GM18502 (cell line): ENCODE measurements around the gene CRBN.

ENCODE experiments used
- ATAC-seq: cut with Tn5 transposase; IDR thresholded peaks from one replicate; pipeline ENCODE4 v1.9.1; 2021; ENCODE audit warnings: mild to moderate bottlenecking; ENCODE audit not compliant: unreplicated experiment, poor library complexity

CRBN gene

DNA sequence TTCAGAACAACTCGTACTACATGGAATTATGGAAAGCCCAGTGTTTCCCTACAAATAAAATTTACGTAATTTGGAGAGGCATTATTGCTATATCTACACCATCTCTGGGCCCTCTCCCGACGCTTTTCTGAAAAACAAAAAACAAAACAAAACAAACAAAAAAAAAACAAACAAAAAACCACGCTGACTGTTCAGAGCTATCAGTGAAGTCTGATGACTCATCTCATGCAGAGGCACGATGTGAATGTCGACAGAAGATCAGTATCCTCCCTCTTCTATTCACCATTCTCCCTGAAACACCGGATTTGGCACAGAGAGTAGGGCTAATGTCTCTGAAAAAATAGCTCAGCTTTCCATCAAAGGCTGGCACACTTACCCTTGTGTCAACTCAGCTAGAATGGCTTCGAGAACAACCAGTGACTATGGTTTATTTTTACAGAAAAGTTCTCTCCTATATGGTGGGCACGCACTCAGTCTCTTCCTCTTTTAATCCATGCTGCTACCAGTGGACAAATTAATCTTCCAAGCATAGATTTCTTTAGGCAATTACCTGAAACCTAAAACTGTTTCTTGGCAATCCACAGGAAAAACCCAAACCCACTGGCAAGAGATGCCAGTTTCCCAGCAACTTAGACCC lies 1.5 kb downstream of the CRBN start:
- ATAC-seq = no peak

DNA sequence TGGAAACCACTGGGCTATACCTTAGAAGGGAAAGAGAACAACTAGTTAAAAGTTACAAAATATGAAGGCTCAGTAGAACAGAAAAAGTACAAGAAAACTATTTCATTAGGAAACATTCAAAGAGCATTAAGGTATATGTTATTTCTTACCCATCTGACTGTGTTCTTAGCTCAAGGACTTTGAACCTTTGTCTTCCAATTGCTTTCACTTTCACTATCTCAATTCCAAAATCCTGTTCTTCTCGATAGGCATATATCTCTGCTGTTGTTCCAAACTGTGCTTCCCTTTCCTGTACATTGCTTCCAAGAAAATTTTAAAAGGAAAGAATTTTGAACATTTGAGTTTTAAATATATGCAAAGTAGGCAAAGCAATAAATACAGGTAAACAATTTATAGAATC lies 6.9 kb downstream of the CRBN start:
- no peak for ATAC-seq

DNA sequence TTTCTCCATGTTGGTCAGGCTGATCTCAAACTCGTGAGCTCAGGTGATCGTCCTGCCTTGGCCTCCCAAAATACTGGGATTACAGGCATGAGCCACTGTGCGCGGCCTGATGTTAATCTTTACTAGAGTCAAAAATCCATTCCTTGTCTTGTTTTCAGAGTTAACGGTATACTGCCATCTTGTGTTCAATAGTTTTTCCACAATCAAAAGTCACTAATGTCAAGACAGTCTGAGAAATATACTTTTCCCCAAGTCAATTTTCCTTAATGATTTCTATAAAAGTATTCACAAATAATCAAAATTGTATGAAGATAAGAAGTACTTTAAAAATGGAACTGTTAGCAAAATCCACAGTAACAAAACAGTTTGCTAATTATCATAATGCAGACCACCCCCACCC lies 8.5 kb downstream of the CRBN start:
- ATAC-seq = peak; percentile 49

- no peak for ATAC-seq
These were observed 13.8 kb downstream of the CRBN start for GRCh38 chr3:3165650-3166049.

- no peak for ATAC-seq
These were observed 14.2 kb downstream of the CRBN start for GRCh38 chr3:3165241-3165640.

DNA sequence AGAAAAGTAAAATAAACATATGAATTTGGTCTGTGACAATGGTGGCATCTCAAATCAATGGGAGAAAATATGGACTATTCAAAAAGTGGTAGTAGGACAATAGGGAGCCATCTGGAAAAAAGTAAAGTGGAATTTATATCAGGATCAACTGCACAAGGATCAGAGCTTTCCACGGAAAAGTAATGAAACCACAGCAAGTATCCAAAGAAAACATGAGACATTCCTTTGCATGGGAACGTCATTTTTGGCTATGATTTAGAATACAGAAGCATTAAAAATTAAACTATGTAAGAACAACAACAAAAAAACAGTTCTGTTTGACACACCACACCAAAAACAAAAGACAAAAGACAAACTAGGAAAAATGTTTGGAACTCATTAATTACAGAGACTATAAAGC lies 18.7 kb downstream of the CRBN start:
- ATAC-seq = no peak

DNA sequence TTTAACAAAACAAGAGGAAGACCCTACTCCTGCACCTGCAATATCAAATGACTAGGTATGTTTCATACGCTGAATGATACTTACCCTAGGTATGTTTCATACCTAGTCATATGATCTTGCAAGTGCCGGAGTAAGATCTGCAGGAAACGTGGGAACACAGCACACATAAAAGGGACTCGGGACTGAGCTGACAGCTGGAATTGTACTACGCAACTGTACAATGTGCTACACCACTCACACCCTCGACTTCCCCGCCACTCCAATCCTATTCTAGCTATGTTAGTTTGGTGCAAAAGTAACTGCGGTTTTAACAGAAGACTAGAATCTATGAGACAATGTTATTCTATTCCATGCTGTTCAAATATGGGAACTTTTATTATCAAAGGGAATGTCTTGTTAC lies 22.0 kb downstream of the CRBN start:
- no peak for ATAC-seq

GRCh38 chr3:3154879-3155610 lies 24.4 kb downstream of the CRBN start:
- ATAC-seq = no peak

DNA sequence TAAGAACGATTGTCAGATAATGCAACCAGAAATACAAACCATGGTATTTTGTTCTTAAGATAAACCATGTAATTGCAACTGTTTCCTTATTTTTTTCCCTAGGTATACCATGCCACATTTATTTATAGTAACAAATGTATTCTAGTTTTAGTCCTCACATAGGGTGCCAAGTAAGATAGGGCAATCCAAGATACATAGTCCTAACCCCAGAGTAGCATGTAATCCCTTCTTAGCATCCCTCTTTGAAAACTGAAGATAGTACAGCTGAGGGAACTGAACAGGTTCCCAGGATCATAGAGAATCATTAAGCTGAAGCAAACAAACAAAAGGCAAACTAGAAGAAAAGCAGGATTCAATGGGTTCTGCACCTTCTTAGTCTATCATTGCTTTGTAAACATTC lies 28.0 kb downstream of the CRBN start:
- no peak for ATAC-seq

DNA sequence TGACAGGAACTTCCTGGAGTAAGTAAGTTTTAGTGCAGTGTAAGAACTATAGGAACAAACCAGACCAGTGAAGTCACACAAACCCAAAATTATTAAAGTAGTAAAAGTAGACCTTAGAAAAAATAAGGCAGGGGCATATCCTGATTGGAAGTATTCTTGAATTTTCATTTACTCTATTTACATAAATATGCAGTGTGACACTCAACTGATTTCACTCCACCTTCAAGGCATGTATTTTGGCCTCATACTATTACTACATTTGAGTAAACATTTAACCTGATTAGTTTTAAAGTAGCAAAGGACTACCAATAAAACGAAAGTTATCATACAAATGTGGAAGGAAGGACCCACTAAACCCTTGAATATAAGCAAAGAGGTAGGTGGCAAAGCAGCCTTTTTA lies 29.9 kb downstream of the CRBN start:
- ATAC-seq = no peak

- ATAC-seq = no peak
These were observed 33.7 kb downstream of the CRBN start for GRCh38 chr3:3145831-3146230.

DNA sequence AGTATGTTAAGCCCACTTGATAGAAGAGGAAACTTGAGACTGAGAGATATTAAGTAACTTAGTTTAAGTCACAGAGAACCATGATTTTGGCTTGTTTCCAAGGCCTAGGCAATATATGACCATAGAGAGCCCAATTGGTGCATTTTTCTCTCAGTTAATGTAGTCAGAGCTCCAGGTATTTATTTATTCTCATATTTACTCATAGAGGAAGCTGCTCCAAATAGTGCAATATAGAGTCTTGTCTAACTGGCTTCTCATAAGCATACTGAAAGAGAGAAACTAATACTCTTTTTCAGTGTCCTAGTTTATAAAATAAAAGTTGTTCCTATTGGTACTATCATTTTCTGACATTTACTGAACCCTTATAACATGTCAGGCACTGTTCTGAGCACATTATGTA lies 37.6 kb downstream of the CRBN start:
- peak; percentile 49 for ATAC-seq

GRCh38 chr3:3137526-3137925 lies 42.0 kb downstream of the CRBN start:
- ATAC-seq = no peak

DNA sequence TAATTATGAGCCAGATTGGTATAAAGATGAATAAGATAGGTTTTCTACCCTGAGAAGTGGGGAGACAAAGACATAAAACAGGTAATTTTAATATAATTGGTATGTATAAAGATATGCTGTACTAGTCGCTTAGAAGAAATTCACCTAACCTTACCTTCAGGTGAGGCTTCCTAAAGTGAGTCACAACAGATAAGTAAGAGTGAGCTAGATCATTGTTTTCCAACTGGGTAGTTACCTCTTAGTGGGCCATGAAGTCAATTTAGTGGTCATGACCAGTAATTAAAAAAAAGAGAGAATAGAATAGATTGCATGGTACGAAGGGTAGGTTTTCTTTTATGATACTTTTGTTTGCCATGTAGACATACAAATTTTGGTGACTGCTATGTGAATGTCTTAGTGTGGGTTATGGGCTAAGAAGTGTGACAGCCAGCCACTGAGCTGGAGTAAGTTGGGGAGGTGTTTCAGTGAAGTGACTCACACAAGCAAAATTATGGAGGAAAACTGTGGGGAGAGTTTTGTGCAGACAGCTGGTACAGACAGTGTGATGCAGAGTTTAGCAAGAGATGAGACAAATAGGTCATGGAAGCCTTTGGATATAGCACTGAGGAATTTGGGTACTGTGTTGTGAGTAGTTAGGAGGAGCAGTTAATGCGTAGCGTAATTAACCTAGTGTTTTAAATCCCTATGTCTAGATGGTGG lies 44.6 kb downstream of the CRBN start:
- ATAC-seq = no peak

DNA sequence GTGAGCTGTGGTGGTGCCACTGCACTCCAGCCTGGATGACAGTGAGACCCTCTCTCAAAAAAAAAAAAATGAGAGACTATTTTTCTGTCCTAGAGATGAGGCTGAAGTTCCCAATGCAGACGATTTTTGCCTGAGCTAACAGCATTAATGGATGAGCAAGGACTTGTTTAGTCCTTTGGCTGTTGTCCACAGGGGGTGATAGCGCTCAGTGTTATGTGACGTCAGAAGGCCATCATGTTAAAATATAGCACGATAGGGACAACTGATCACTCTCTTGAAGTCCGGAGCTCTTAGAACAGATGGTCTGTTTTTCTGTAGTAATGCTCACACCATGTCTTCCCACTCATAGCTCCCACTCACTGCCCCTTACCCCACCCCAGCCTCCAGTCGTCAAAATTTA lies 46.0 kb downstream of the CRBN start:
- ATAC-seq = no peak

DNA sequence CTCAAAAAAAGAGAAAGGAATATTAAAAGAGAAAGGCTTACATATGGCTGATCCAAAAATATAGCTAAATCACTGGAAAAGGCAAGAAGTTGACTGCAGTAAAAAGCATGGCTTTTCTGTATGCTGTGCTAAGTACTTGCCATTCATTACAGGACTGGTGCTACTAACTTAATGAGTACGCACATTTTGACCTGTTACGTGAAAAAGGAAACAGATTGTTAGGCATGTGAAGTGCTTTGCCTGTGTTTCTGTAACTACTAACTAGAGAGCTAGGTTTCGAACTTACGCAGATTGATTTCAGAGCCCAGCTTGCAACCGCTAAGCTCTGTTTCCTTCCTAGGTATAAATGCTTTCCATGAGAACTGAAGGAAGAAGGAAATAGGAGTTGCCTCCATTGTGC lies 49.9 kb downstream of the CRBN start:
- no peak for ATAC-seq

- ATAC-seq = peak; percentile 29
These were observed 52.0 kb downstream of the CRBN start for GRCh38 chr3:3127432-3128010.

- ATAC-seq = peak; percentile 92
These were observed 52.7 kb downstream of the CRBN start, which contains the start of gene TRNT1 for GRCh38 chr3:3126477-3127431. TRNT1 (plus strand) TSS chr3:3126940; CDS start chr3:3129041, 2,101 bp downstream.

DNA sequence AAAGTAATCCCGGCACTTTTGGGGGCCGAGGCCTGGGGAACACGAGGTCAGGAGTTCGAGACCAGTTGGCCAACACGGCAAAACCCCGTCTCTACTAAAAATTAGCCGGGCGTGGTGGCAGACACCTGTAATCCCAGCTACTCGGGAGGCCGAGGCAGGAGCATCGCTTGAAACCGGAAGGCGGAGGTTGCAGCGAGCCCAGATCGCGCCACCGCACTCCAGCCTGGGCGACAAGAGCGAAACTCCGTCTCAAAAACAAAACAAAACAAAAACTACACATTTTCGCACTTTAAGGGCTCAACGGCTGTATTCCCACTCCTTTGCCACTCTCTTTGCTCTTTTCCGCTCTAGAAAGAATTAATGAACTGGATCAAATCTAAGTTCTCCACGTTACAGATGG lies 53.5 kb downstream of the CRBN start:
- no peak for ATAC-seq

DNA sequence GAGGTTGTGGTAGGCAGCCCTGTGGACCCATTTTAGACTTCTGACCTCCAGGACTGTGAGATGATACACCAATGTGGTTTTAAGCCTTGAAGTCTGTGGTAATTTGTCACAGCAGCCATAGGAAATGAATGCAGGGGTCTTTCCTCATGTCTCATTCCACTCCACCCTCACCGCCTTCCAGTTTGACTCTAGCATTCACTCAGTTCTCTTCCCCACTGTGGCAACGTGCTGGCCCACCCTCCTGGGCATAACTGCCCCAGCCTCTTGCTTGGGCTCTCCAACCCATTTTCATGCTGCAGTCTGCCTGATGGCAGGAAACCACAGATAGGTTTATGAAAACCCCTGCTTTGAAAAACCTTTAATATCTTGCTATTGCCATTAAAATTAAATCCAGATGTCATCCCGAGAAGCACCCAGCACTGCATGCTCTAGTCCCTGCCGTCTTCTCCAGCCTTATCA lies 60.1 kb downstream of the CRBN start:
- ATAC-seq = peak; percentile 67
